ENCODE results near the gene CEBPB.

The CEBPB gene

GRCh38 chr20:50218987-50219435 lies 28.4 kb downstream of the CEBPB start:
- Histone ChIP-seq H3K36me3 (no peaks in the 10 kb centered on the region), H3K27me3 (no peaks in the 10 kb centered on the region), H3K4me2 (peak overlapping the region in 9 of 11 experiments; percentile 10 to 78 (median 24); a peak in 6 of 22 replicates), H4K20me1 (no peaks in the 10 kb centered on the region), H3K9me3 (replicated peaks in 1 of 11) (peaks cover 0 to 7% (median 0%) of the 10 kb centered on the region in 11 experiments; a peak in 2 of 22 replicates), H3K27ac (no peak overlapping the region; a peak in 1 of 22 replicates), H3K4me1 (peaks cover 16 to 79% (median 47%) of the 10 kb centered on the region in 10 experiments), H3K4me3 (no peak overlapping the region; a peak in 1 of 20 replicates), H3K9ac (no peak overlapping the region)
- no peak for TF ChIP-seq Cebpa-rat (IDR thresholded peaks at IDR 0.05)

- H4K20me1 ChIP-seq = no peaks in the 10 kb centered on the region
- no peak overlapping the region for H3K4me3 ChIP-seq
- peaks cover 0 to 13% (median 0%) of the 10 kb centered on the region in 11 experiments; a peak in 5 of 22 replicates for H3K9me3 ChIP-seq (replicated peaks in 1 of 11)
- H3K4me2 ChIP-seq = peak overlapping the region in 4 of 11 experiments; percentile 37 to 78 (median 74); a peak in 4 of 22 replicates
- H3K36me3 ChIP-seq = no peaks in the 10 kb centered on the region
- H3K27ac ChIP-seq = peak overlapping the region in 4 of 11 experiments; percentile 38 to 77 (median 70); a peak in 5 of 22 replicates
- H3K4me1 ChIP-seq = peaks cover 12 to 79% (median 43%) of the 10 kb centered on the region in 10 experiments
- no peak for TF ChIP-seq Cebpa-rat (IDR thresholded peaks at IDR 0.05)
- H3K9ac ChIP-seq = peak overlapping the region in 1 of 11 experiments; percentile 59; a peak in 1 of 22 replicates
- no peaks in the 10 kb centered on the region for H3K27me3 ChIP-seq
Observed at GRCh38 chr20:50219600-50219999, 29.0 kb downstream of the CEBPB start.

- no peaks in the 10 kb centered on the region for H3K27me3 ChIP-seq
- H3K9me3 ChIP-seq (replicated peaks in 1 of 11) = peaks cover 0 to 13% (median 0%) of the 10 kb centered on the region in 11 experiments; a peak in 5 of 22 replicates
- no peaks in the 10 kb centered on the region for H4K20me1 ChIP-seq
- no peaks in the 10 kb centered on the region for H3K36me3 ChIP-seq
- H3K4me3 ChIP-seq = no peak overlapping the region
- H3K9ac ChIP-seq = peak overlapping the region in 4 of 11 experiments; percentile 27 to 59 (median 54); a peak in 3 of 22 replicates
- no peak for TF ChIP-seq Cebpa-rat (IDR thresholded peaks at IDR 0.05)
- H3K27ac ChIP-seq = peak overlapping the region in 6 of 11 experiments; percentile 32 to 77 (median 64); a peak in 11 of 22 replicates
- peaks cover 12 to 79% (median 37%) of the 10 kb centered on the region in 10 experiments for H3K4me1 ChIP-seq
- H3K4me2 ChIP-seq = peak overlapping the region in 5 of 11 experiments; percentile 71 to 79 (median 77); a peak in 9 of 22 replicates
Observed at GRCh38 chr20:50220093-50220893, 29.7 kb downstream of the CEBPB start.

GRCh38 chr20:50220894-50221365 lies 30.3 kb downstream of the CEBPB start:
- Histone ChIP-seq H3K9me3 (replicated peaks in 1 of 11) (peaks cover 0 to 13% (median 0%) of the 10 kb centered on the region in 11 experiments; a peak in 5 of 22 replicates), H3K9ac (peak overlapping the region in 4 of 11 experiments; percentile 35 to 59 (median 54); a peak in 7 of 22 replicates), H3K4me3 (no peak overlapping the region), H3K27ac (peak overlapping the region in 6 of 11 experiments; percentile 38 to 77 (median 64); a peak in 13 of 22 replicates), H3K4me1 (peaks cover 12 to 81% (median 36%) of the 10 kb centered on the region in 10 experiments), H3K27me3 (no peaks in the 10 kb centered on the region), H3K36me3 (no peaks in the 10 kb centered on the region), H3K4me2 (peak overlapping the region in 7 of 11 experiments; percentile 27 to 79 (median 72); a peak in 12 of 22 replicates), H4K20me1 (no peaks in the 10 kb centered on the region)
- TF ChIP-seq Cebpa-rat (IDR thresholded peaks at IDR 0.05) = no peak

DNA sequence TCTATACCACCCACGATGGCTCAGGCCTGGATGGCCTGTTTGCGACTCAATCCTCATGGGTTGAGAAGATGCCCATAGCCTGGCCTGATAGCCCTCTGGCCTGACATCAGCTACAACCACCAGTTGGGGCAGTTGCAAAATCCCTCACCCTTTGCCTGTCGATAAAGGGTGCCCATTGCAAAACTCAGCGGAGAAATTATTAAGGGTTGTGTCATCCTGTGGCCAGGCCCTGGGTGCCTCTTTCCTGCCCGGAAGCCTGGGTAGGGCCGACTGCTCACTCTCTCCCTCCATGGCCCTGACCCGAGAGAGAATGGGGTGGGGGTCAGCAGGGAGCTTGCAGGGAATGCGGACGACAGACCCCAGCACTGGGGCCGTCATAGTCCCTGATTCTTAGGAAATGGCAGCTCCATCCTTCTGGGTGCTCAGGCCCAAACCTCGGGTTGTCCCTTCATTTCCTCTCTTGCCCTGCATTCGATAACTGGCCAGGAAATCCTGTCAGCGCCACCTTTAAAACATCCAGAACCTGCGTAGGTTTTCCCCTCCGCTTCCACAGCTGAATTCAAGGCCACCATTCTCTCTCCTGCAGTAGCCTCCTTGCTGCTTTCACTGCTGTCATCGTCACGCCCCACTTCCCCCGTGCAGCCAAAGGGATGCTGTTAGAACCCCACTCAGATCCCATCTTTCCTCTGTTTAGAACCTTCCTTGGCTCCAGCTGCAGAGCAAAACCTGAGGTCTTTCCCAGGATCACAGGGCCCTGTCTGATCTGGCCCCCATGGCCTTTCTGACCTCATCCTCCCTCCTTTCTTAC lies 31.1 kb downstream of the CEBPB start:
- Histone ChIP-seq H3K4me3 (no peak overlapping the region), H3K27ac (peak overlapping the region in 7 of 11 experiments; percentile 4 to 77 (median 58); a peak in 13 of 22 replicates), H4K20me1 (no peaks in the 10 kb centered on the region), H3K27me3 (no peaks in the 10 kb centered on the region), H3K4me1 (peaks cover 8 to 84% (median 41%) of the 10 kb centered on the region in 10 experiments), H3K36me3 (no peaks in the 10 kb centered on the region), H3K9ac (peak overlapping the region in 7 of 11 experiments; percentile 4 to 59 (median 35); a peak in 8 of 22 replicates), H3K4me2 (peak overlapping the region in 9 of 11 experiments; percentile 5 to 79 (median 71); a peak in 14 of 22 replicates), H3K9me3 (replicated peaks in 1 of 11) (peaks cover 0 to 13% (median 0%) of the 10 kb centered on the region in 11 experiments; a peak in 5 of 22 replicates)
- peak in 6 of 11 experiments; percentile 35 to 81 (median 52); a peak in 8 of 22 replicates for TF ChIP-seq Cebpa-rat (IDR thresholded peaks at IDR 0.05)

- Histone ChIP-seq H3K9ac (peak overlapping the region in 4 of 11 experiments; percentile 12 to 59 (median 46); a peak in 6 of 22 replicates), H3K27ac (peak overlapping the region in 6 of 11 experiments; percentile 38 to 77 (median 64); a peak in 10 of 22 replicates), H3K4me1 (peaks cover 5 to 89% (median 44%) of the 10 kb centered on the region in 10 experiments; a peak in 18 of 20 replicates), H3K9me3 (replicated peaks in 1 of 11) (peaks cover 0 to 13% (median 0%) of the 10 kb centered on the region in 11 experiments; a peak in 5 of 22 replicates), H4K20me1 (no peaks in the 10 kb centered on the region), H3K4me3 (no peak overlapping the region), H3K4me2 (peak overlapping the region in 6 of 11 experiments; percentile 38 to 79 (median 74); a peak in 11 of 22 replicates), H3K36me3 (no peaks in the 10 kb centered on the region), H3K27me3 (no peaks in the 10 kb centered on the region)
- no peak for TF ChIP-seq Cebpa-rat (IDR thresholded peaks at IDR 0.05)
Observed at GRCh38 chr20:50222309-50223038, 31.8 kb downstream of the CEBPB start.

- H3K4me1 ChIP-seq = peaks cover 10 to 97% (median 52%) of the 10 kb centered on the region in 10 experiments; a peak in 19 of 20 replicates
- H3K9ac ChIP-seq = no peak overlapping the region
- H3K9me3 ChIP-seq (replicated peaks in 1 of 11) = peaks cover 0 to 13% (median 0%) of the 10 kb centered on the region in 11 experiments; a peak in 5 of 22 replicates
Observed at GRCh38 chr20:50223039-50224005, 32.7 kb downstream of the CEBPB start.

More at GRCh38 chr20:50223039-50224005, 32.7 kb downstream of the CEBPB start:
- no peaks in the 10 kb centered on the region for H3K27me3 ChIP-seq
- H3K4me3 ChIP-seq = no peak overlapping the region
- no peaks in the 10 kb centered on the region for H3K36me3 ChIP-seq
- peak overlapping the region in 4 of 11 experiments; percentile 45 to 81 (median 70); a peak in 7 of 22 replicates for H3K27ac ChIP-seq
- no peaks in the 10 kb centered on the region for H4K20me1 ChIP-seq
- TF ChIP-seq Cebpa-rat (IDR thresholded peaks at IDR 0.05) = no peak
- H3K4me2 ChIP-seq = peak overlapping the region in 4 of 11 experiments; percentile 71 to 78 (median 74); a peak in 6 of 22 replicates
